Measurements from ENCODE around the gene PLVAP. TPM values are rescaled to one million over a fixed set of nuclear protein-coding genes. Genes with fewer than 3 reads are reported as not detected.

Gene PLVAP
- polyA plus RNA-seq, 1 donor (not counting 4 experiments of a cell fraction or from before 2014, with no cell fraction given), result not detected

DNA sequence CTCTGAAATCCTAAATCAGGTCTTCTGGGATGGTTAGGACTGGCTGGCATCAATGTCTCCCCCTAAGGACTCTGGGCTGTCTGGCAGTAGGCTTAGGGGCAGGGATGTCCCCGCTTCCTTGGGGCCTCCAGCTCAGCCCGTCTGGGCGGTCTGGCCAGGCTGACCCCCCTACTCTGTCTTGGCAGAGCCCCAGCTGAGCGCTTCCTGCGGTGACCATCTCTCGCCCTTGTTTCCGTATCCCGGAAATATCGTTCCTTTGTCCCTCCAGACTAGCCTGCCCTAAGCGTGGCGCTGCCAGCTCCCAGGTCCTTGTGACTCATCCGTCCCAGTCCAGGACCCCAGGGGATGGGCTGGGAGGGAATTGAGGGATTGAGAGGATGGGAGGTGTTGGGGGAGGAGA, 28.4 kb downstream of the PLVAP start:
- H2AFZ ChIP-seq (ENCODE audit: control insufficient read depth, low read length), result peak overlapping the region; percentile 48
- H3K4me1 ChIP-seq (ENCODE audit: control insufficient read depth, extremely low read depth, insufficient read depth, low read length), result peaks cover 6% of the 10 kb centered on the region
- peak overlapping the region; percentile 60 for H3K4me2 ChIP-seq (ENCODE audit: control insufficient read depth, extremely low read depth, insufficient read depth, low read depth, low read length)
- TF ChIP-seq EZH2 (IDR thresholded peaks at IDR 0.05; ENCODE audit: low read length), result no peak
- TF ChIP-seq, protein P1, sequence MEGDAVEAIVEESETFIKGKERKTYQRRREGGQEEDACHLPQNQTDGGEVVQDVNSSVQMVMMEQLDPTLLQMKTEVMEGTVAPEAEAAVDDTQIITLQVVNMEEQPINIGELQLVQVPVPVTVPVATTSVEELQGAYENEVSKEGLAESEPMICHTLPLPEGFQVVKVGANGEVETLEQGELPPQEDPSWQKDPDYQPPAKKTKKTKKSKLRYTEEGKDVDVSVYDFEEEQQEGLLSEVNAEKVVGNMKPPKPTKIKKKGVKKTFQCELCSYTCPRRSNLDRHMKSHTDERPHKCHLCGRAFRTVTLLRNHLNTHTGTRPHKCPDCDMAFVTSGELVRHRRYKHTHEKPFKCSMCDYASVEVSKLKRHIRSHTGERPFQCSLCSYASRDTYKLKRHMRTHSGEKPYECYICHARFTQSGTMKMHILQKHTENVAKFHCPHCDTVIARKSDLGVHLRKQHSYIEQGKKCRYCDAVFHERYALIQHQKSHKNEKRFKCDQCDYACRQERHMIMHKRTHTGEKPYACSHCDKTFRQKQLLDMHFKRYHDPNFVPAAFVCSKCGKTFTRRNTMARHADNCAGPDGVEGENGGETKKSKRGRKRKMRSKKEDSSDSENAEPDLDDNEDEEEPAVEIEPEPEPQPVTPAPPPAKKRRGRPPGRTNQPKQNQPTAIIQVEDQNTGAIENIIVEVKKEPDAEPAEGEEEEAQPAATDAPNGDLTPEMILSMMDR (optimal IDR thresholded peaks at IDR 0.05 in 1 of 3, IDR thresholded peaks at IDR 0.05 in 1 of 3, conservative IDR thresholded peaks at IDR 0.05 in 1 of 3; ENCODE audit: extremely low read depth in 1 of 3, insufficient read depth in 2 of 3, low read length in 3 of 3), result no peak
- no peaks in the 10 kb centered on the region for H3K36me3 ChIP-seq (ENCODE audit: control insufficient read depth in 2 of 2, extremely low read depth in 1 of 2, insufficient read depth in 2 of 2, low read length in 2 of 2)
- no peak overlapping the region for H3K4me3 ChIP-seq (ENCODE audit: control insufficient read depth in 2 of 3, extremely low read depth in 1 of 3, insufficient read depth in 2 of 3, low read depth in 1 of 3, low read length in 3 of 3)
- H3K79me2 ChIP-seq (ENCODE audit: control insufficient read depth, insufficient read depth, low read length), result no peaks in the 10 kb centered on the region
- no peaks in the 10 kb centered on the region for H4K20me1 ChIP-seq (ENCODE audit: control insufficient read depth, extremely low read depth, insufficient read depth, low read length)
- H3K27ac ChIP-seq (ENCODE audit: control insufficient read depth, insufficient read depth, low read length), result no peak overlapping the region
- DNase-seq (ENCODE audit: low read depth, low spot score) (no peak), FAIRE-seq (peak; percentile 60)
- H3K9me3 ChIP-seq (ENCODE audit: control insufficient read depth, low read depth, low read length), result no peaks in the 10 kb centered on the region
- no peaks in the 10 kb centered on the region for H3K27me3 ChIP-seq (ENCODE audit: control insufficient read depth, extremely low read depth, insufficient read depth, low read length)
- dilution Hi-C loops (cut with MboI; ENCODE audit: extremely low pct_ligation_motif_present, low sequenced_read_pairs), result no loop called here
- no peaks in the 10 kb centered on the region for H3K9me1 ChIP-seq (ENCODE audit: control insufficient read depth, extremely low read depth, insufficient read depth, low read length)
- no peak overlapping the region for H3K9ac ChIP-seq (ENCODE audit: control insufficient read depth, extremely low read depth, insufficient read depth, low read length)

DNA sequence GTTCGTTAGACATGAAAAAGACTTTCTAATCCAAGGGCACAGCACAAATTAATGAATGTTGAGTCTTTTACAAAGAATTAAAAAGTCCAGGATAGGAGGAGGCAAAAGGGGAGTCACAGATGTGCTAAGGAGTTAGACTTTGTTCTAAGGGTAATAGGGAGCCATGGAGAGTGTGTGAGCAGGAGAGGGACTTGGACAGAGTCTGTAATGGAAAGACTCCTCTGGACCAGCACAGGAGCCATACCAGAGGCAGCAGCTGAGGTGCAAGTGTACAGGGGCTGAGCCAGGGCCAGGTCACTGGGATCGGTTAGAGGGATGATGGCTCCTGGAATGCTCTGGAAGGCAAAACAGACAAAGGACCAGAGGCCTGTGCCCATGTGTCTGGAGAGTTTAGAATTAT, 29.3 kb downstream of the PLVAP start:
- dilution Hi-C loops (cut with MboI; ENCODE audit: extremely low pct_ligation_motif_present, low sequenced_read_pairs), result no loop called here
- DNase-seq (ENCODE audit: low read depth, low spot score) (no peak), FAIRE-seq (no peak)
- no peaks in the 10 kb centered on the region for H3K9me3 ChIP-seq (ENCODE audit: control insufficient read depth, low read depth, low read length)
- no peaks in the 10 kb centered on the region for H4K20me1 ChIP-seq (ENCODE audit: control insufficient read depth, extremely low read depth, insufficient read depth, low read length)
- H2AFZ ChIP-seq (ENCODE audit: control insufficient read depth, low read length), result no peak overlapping the region
- no peak overlapping the region for H3K4me2 ChIP-seq (ENCODE audit: control insufficient read depth, extremely low read depth, insufficient read depth, low read depth, low read length)
- TF ChIP-seq, protein P1 (optimal IDR thresholded peaks at IDR 0.05 in 1 of 3, IDR thresholded peaks at IDR 0.05 in 1 of 3, conservative IDR thresholded peaks at IDR 0.05 in 1 of 3; ENCODE audit: extremely low read depth in 1 of 3, insufficient read depth in 2 of 3, low read length in 3 of 3), result no peak
- TF ChIP-seq EZH2 (IDR thresholded peaks at IDR 0.05; ENCODE audit: low read length), result no peak
- no peak overlapping the region for H3K4me3 ChIP-seq (ENCODE audit: control insufficient read depth in 2 of 3, extremely low read depth in 1 of 3, insufficient read depth in 2 of 3, low read depth in 1 of 3, low read length in 3 of 3)
- no peak overlapping the region for H3K9ac ChIP-seq (ENCODE audit: control insufficient read depth, extremely low read depth, insufficient read depth, low read length)
- no peaks in the 10 kb centered on the region for H3K79me2 ChIP-seq (ENCODE audit: control insufficient read depth, insufficient read depth, low read length)
- H3K36me3 ChIP-seq (ENCODE audit: control insufficient read depth in 2 of 2, extremely low read depth in 1 of 2, insufficient read depth in 2 of 2, low read length in 2 of 2), result no peaks in the 10 kb centered on the region
- H3K27me3 ChIP-seq (ENCODE audit: control insufficient read depth, extremely low read depth, insufficient read depth, low read length), result no peaks in the 10 kb centered on the region
- H3K27ac ChIP-seq (ENCODE audit: control insufficient read depth, insufficient read depth, low read length), result no peak overlapping the region
- H3K9me1 ChIP-seq (ENCODE audit: control insufficient read depth, extremely low read depth, insufficient read depth, low read length), result no peaks in the 10 kb centered on the region
- peaks cover 6% of the 10 kb centered on the region for H3K4me1 ChIP-seq (ENCODE audit: control insufficient read depth, extremely low read depth, insufficient read depth, low read length)

Data from keratinocyte (primary cell).